Vagina (tissue), 2 donors: ENCODE results near the gene NRG2.

ENCODE experiments used
- CTCF ChIP-seq, 3 experiments: fragments of 450-650 bp in 2 of 3; fragments of 200-600 bp in 1 of 3; sonication (generic) in 1 of 3; IDR thresholded peaks; one replicate each; pipeline ENCODE4 v1.5.1; 2017 to 2019; ENCODE audit warnings: antibody characterized with exemption in 3 of 3, mild to moderate bottlenecking in 2 of 3, moderate library complexity in 2 of 3
- POLR2A ChIP-seq, 2 donors: fragments of 450-650 bp; IDR thresholded peaks; one replicate each; pipeline ENCODE4 v1.6.1; 2017; ENCODE audit warnings: antibody characterized with exemption in 2 of 2, mild to moderate bottlenecking in 2 of 2, moderate library complexity in 2 of 2

- TF ChIP-seq CTCF (IDR thresholded peaks at IDR 0.05) = no peak
- TF ChIP-seq POLR2A (IDR thresholded peaks at IDR 0.05) = no peak
These were observed 173.9 kb downstream of the NRG2 start for GRCh38 chr5:139869042-139869790.
